H1 (cell line): Measurements from ENCODE around the gene CCDC51. TPM values are rescaled to one million over a fixed set of nuclear protein-coding genes. Genes with fewer than 3 reads are reported as not detected.

Source experiments
- CTCF ChIA-PET: fragments of 300-600 bp; sonication (Branson Sonifier 250); formaldehyde crosslinking; loops from one replicate; lab custom pipeline; 2021; ENCODE audit not compliant: partially characterized antibody; lab: Charles Lee
- POLR2A ChIA-PET: fragments of 300-600 bp; sonication (Branson Sonifier 250); formaldehyde crosslinking; loops from one replicate; lab custom pipeline; 2021; ENCODE audit warnings: inconsistent platforms; ENCODE audit not compliant: partially characterized antibody; lab: Charles Lee
- DNase-seq, 2 experiments: peaks; one replicate each; pipeline versions ENCODE4 v3.0.0 to v3.0.0-alpha.2; 2010 to 2022; ENCODE audit warnings: low spot score in 2 of 2, low read depth in 1 of 2, mixed read lengths in 1 of 2
- FAIRE-seq: peaks from 2 replicates; lab custom pipeline; 2011; peaks lifted over from hg19 to GRCh38; lab: Jason Lieb, UNC
- H2AFZ ChIP-seq: 2 replicates; pipeline ENCODE4 v1.8.1; 2012; ENCODE audit warnings: low read length, inconsistent platforms
- H2AK5ac ChIP-seq: 2 replicates; pipeline ENCODE4 v1.6.1; 2013; ENCODE audit warnings: low read depth, low read length
- H2BK120ac ChIP-seq: replicated peaks from 2 replicates; pipeline ENCODE3; 2013; ENCODE audit warnings: low read depth, low read length, inconsistent platforms
- H2BK12ac ChIP-seq: 2 replicates; pipeline ENCODE4 v1.6.1; 2013; ENCODE audit warnings: low read depth, low read length
- H2BK15ac ChIP-seq: 2 replicates; pipeline ENCODE4 v1.6.1; 2013; ENCODE audit warnings: low read length
- H2BK20ac ChIP-seq: 2 replicates; pipeline ENCODE4 v1.6.1; 2013; ENCODE audit warnings: low read length
- H2BK5ac ChIP-seq: 2 replicates; pipeline ENCODE4 v1.6.1; 2013; ENCODE audit warnings: low read depth, low read length
- H3K14ac ChIP-seq: 2 replicates; pipeline ENCODE4 v1.6.1; 2013; ENCODE audit warnings: inconsistent platforms; ENCODE audit not compliant: insufficient read length
- H3K18ac ChIP-seq: 2 replicates; pipeline ENCODE4 v1.6.1; 2013; ENCODE audit warnings: low read length; ENCODE audit errors: extremely low read depth
- H3K23ac ChIP-seq: 2 replicates; pipeline ENCODE4 v1.6.1; 2013; ENCODE audit warnings: inconsistent platforms; ENCODE audit not compliant: insufficient read length
- H3K23me2 ChIP-seq: 2 replicates; pipeline ENCODE4 v1.6.1; 2013; ENCODE audit warnings: low read depth, low read length
- H3K27ac ChIP-seq: 2 replicates; pipeline ENCODE4 v1.6.1; 2011; ENCODE audit warnings: low read depth, low read length, inconsistent platforms
- H3K27me3 ChIP-seq, 4 experiments: replicated peaks in 1 of 4; 1 replicate in 1 of 4; 2 replicates in 3 of 4; pipeline versions ENCODE4 v1.6.1 to v1.8.1; 2011 to 2013; ENCODE audit warnings: low read length in 3 of 4, mild to moderate bottlenecking in 3 of 4, inconsistent platforms in 2 of 4, mixed read lengths in 2 of 4, moderate library complexity in 1 of 4; ENCODE audit not compliant: control insufficient read depth in 3 of 4, insufficient read depth in 3 of 4; ENCODE audit errors: extremely low read depth in 1 of 4
- H3K36me3 ChIP-seq, 4 experiments: 2 replicates each; pipeline versions ENCODE4 v1.6.1 to v1.8.1; 2011 to 2013; ENCODE audit warnings: mild to moderate bottlenecking in 4 of 4, low read length in 3 of 4, moderate library complexity in 2 of 4, control low read depth in 1 of 4, inconsistent platforms in 1 of 4; ENCODE audit not compliant: insufficient read depth in 4 of 4, control insufficient read depth in 2 of 4
- H3K4ac ChIP-seq: replicated peaks from 2 replicates; pipeline ENCODE3; 2013; ENCODE audit warnings: low read length, low read depth, mixed read lengths, inconsistent platforms; ENCODE audit not compliant: insufficient read length
- H3K4me1 ChIP-seq, 4 experiments: replicated peaks in 1 of 4; 1 replicate in 1 of 4; 2 replicates in 3 of 4; pipeline versions ENCODE4 v1.6.1 to v1.8.1; 2011 to 2013; ENCODE audit warnings: low read length in 3 of 4, inconsistent platforms in 2 of 4, mixed read lengths in 1 of 4; ENCODE audit not compliant: insufficient read depth in 4 of 4, control insufficient read depth in 3 of 4
- H3K4me2 ChIP-seq, 2 experiments: 2 replicates each; pipeline versions ENCODE4 v1.6.1 to v1.8.1; 2011 to 2013; ENCODE audit warnings: low read depth in 2 of 2, low read length in 2 of 2, control low read depth in 1 of 2, inconsistent platforms in 1 of 2, mild to moderate bottlenecking in 1 of 2; ENCODE audit not compliant: insufficient read depth in 1 of 2
- H3K4me3 ChIP-seq, 4 experiments: fragments of 200-600, 300-600 bp in 1 of 4; sonication (generic), shearing (Covaris generic), sonication (Bioruptor Twin) in 1 of 4; 2 replicates each; pipeline versions ENCODE4 v1.5.1 to v1.8.1; 2011 to 2016; ENCODE audit warnings: low read length in 4 of 4, low read depth in 3 of 4, control low read depth in 2 of 4, inconsistent platforms in 2 of 4, mild to moderate bottlenecking in 2 of 4, mixed read lengths in 1 of 4, moderate library complexity in 1 of 4; ENCODE audit not compliant: insufficient read depth in 2 of 4; ENCODE audit errors: extremely low read depth in 1 of 4
- H3K56ac ChIP-seq: replicated peaks from 2 replicates; pipeline ENCODE3; 2013; ENCODE audit warnings: low read depth, mild to moderate bottlenecking, mixed read lengths, low read length, inconsistent platforms; ENCODE audit not compliant: insufficient read length
- H3K79me1 ChIP-seq: 2 replicates; pipeline ENCODE4 v1.6.1; 2013; ENCODE audit warnings: low read depth, low read length, control low read depth
- H3K79me2 ChIP-seq, 2 experiments: 2 replicates each; pipeline versions ENCODE4 v1.6.1 to v1.8.1; 2012 to 2013; ENCODE audit warnings: low read length in 2 of 2, mild to moderate bottlenecking in 2 of 2, inconsistent platforms in 1 of 2; ENCODE audit not compliant: insufficient read depth in 2 of 2, control insufficient read depth in 1 of 2
- H3K9ac ChIP-seq, 4 experiments: replicated peaks in 1 of 4; 1 replicate in 1 of 4; 2 replicates in 3 of 4; pipeline versions ENCODE4 v1.6.1 to v1.8.1; 2011 to 2013; ENCODE audit warnings: low read depth in 3 of 4, low read length in 3 of 4, control low read depth in 2 of 4, mild to moderate bottlenecking in 2 of 4, moderate library complexity in 2 of 4, inconsistent platforms in 1 of 4; ENCODE audit errors: extremely low read depth in 1 of 4
- H3K9me3 ChIP-seq, 2 experiments: 2 replicates each; pipeline versions ENCODE4 v1.6.1 to v1.8.1; 2012 to 2013; ENCODE audit warnings: mild to moderate bottlenecking in 2 of 2, moderate library complexity in 2 of 2, control low read depth in 1 of 2, inconsistent platforms in 1 of 2, low read depth in 1 of 2, low read length in 1 of 2, mixed read lengths in 1 of 2; ENCODE audit not compliant: insufficient read depth in 2 of 2
- H4K20me1 ChIP-seq, 2 experiments: replicated peaks in 1 of 2; 2 replicates each; pipeline versions ENCODE3 to v1.8.1; 2011 to 2013; ENCODE audit warnings: inconsistent platforms in 2 of 2, low read length in 2 of 2, mild to moderate bottlenecking in 1 of 2; ENCODE audit not compliant: insufficient read depth in 2 of 2, control insufficient read depth in 1 of 2
- H4K5ac ChIP-seq: 2 replicates; pipeline ENCODE4 v1.6.1; 2013; ENCODE audit warnings: low read length, low read depth, mixed read lengths, inconsistent platforms; ENCODE audit not compliant: insufficient read length
- H4K8ac ChIP-seq: 2 replicates; pipeline ENCODE4 v1.8.0; 2013; ENCODE audit warnings: mild to moderate bottlenecking, moderate library complexity, low read length, inconsistent platforms; ENCODE audit not compliant: insufficient read depth; ENCODE audit errors: extremely low read depth
- H4K91ac ChIP-seq: replicated peaks from 2 replicates; pipeline ENCODE3; 2013; ENCODE audit warnings: low read length, mixed read lengths, inconsistent platforms; ENCODE audit not compliant: insufficient read length
- CTCF ChIP-seq, 3 experiments: IDR thresholded peaks; 1 replicate in 2 of 3; 2 replicates in 1 of 3; pipeline versions ENCODE4 v1.5.1 to v1.6.1; 2011; ENCODE audit warnings: low read length in 3 of 3, mild to moderate bottlenecking in 3 of 3, inconsistent platforms in 2 of 3, low read depth in 1 of 3, moderate library complexity in 1 of 3; ENCODE audit not compliant: insufficient read depth in 1 of 3; ENCODE audit errors: control extremely low read depth in 1 of 3
- HDAC6 ChIP-seq: IDR thresholded peaks from one replicate; pipeline ENCODE4 v1.7.1; 2012; ENCODE audit warnings: low read depth, mild to moderate bottlenecking, inconsistent platforms, low read length, moderate library complexity
- KDM4A ChIP-seq: IDR thresholded peaks from one replicate; pipeline ENCODE4 v1.7.1; 2012; ENCODE audit warnings: low read depth, mild to moderate bottlenecking, moderate library complexity, low read length, inconsistent platforms; ENCODE audit not compliant: severe bottlenecking
- MAFK ChIP-seq: IDR thresholded peaks from 2 replicates; pipeline ENCODE4 v1.6.1; 2012; ENCODE audit warnings: low read depth, mild to moderate bottlenecking, improper control_type of control experiment, low read length
- POLR2A ChIP-seq, 2 experiments: IDR thresholded peaks; 1 replicate in 1 of 2; 2 replicates in 1 of 2; pipeline ENCODE4 v1.6.1; 2011; ENCODE audit warnings: low read depth in 2 of 2, low read length in 2 of 2, mild to moderate bottlenecking in 2 of 2; ENCODE audit errors: control extremely low read depth in 1 of 2
- RAD21 ChIP-seq, 2 experiments: IDR thresholded peaks in 1 of 2; conservative IDR thresholded peaks in 1 of 2; 2 replicates each; pipeline ENCODE4 v1.6.1; 2011; ENCODE audit warnings: low read depth in 2 of 2, low read length in 2 of 2, improper control_type of control experiment in 1 of 2, inconsistent platforms in 1 of 2, mild to moderate bottlenecking in 1 of 2, moderate library complexity in 1 of 2
- WGBS, 2 experiments: shearing (Covaris generic) in 1 of 2; methylation state at CpG; one replicate each; pipeline versions ENCODE4 v1.1.6 to v1.1.7; 2013 to 2015; ENCODE audit warnings: low lambda C conversion rate in 2 of 2, mixed read lengths in 2 of 2, inconsistent platforms in 1 of 2, low coverage in 1 of 2, missing lambda C conversion rate in 1 of 2; ENCODE audit not compliant: insufficient replicate concordance in 2 of 2, insufficient coverage in 1 of 2, insufficient read length in 1 of 2; ENCODE audit errors: extremely low coverage in 1 of 2, missing lambda C conversion rate in 1 of 2; 5-methylcytosine and 5-hydroxymethylcytosine counted together
- polyA plus RNA-seq, 7 experiments: library from polyadenylated mRNA; depleted of rRNA in 3 of 7; stranded (reverse) in 5 of 7; unstranded in 2 of 7; fragments of >200 nt in 5 of 7; fragments of 200-250 nt in 2 of 7; gene quantifications; 1 replicate in 5 of 7; 2 replicates in 1 of 7; 4 replicates in 1 of 7; pipeline versions ENCODE4 v1.2.1 to v1.2.3, GENCODE V29; 2011 to 2013; ENCODE audit warnings: missing spikeins in 2 of 7, mixed read lengths in 2 of 7
- total RNA-seq: library from RNA; stranded (reverse); fragmentation: NEBNext Ultra II Directional; extraction: Animal tissue kit (Norgen Biotek cat#: 25700); gene quantifications from 2 replicates; pipeline ENCODE4 v1.2.1, GENCODE V29; 2021

The CCDC51 gene
- total and polyA plus RNA-seq, 2 of the 8 experiments (the other 6 are each of a cell fraction or from before 2014, with no cell fraction given): 21.3 to 21.4 TPM

GRCh38 chr3:48408823-48409281 lies 31.1 kb downstream of the CCDC51 start:
- H3K4me2 ChIP-seq: no peak overlapping the region
- H3K18ac ChIP-seq: no peak overlapping the region
- no peaks in the 10 kb centered on the region; the same call in 1 of the 2 replicates for H3K79me1 ChIP-seq
- CTCF ChIA-PET: interaction anchor here (0.6 to 7.7 kb wide), 18 partner anchors 8 to 218 kb away, joined by 3 to 130 read pairs (median 4); no protein-coding TSS in a partner anchor
- 87% methylated on average over 4 of the region's 4 CpGs; no CpG with 5 or more reads in 1 of the 2 experiments for WGBS, 2 experiments
- H2BK15ac ChIP-seq: no peak overlapping the region
- H3K23ac ChIP-seq: no peak overlapping the region
- FAIRE-seq: no peak
- no peak overlapping the region for H3K14ac ChIP-seq
- no peaks in the 10 kb centered on the region for H3K27me3 ChIP-seq
- H3K36me3 ChIP-seq: peaks cover 66 to 91% (median 88%) of the 10 kb centered on the region in 4 experiments
- no peak overlapping the region for H3K4me3 ChIP-seq
- no peaks in the 10 kb centered on the region for H3K79me2 ChIP-seq
- no peak overlapping the region for H2AFZ ChIP-seq
- H4K91ac ChIP-seq: no peak overlapping the region
- H2BK120ac ChIP-seq: no peak overlapping the region
- H3K9ac ChIP-seq: no peak overlapping the region
- H2AK5ac ChIP-seq: no peak overlapping the region
- no peak overlapping the region for H3K4ac ChIP-seq
- DNase-seq: no peak
- no peak overlapping the region for H2BK20ac ChIP-seq
- no peak overlapping the region for H3K56ac ChIP-seq
- POLR2A ChIA-PET: interaction anchor here (1.1 to 31.5 kb wide), 5 partner anchors 1 to 55 kb away, joined by 3 to 650 read pairs (median 3); partner anchors contain the start of gene PLXNB1
- no peak overlapping the region for H3K27ac ChIP-seq
- no peaks in the 10 kb centered on the region for H3K23me2 ChIP-seq
- H3K4me1 ChIP-seq: no peaks in the 10 kb centered on the region
- peak in 1 of 2 experiments; percentile 28; a peak in 1 of 4 replicates for TF ChIP-seq RAD21 (IDR thresholded peaks at IDR 0.05 in 1 of 2, conservative IDR thresholded peaks at IDR 0.05 in 1 of 2; ENCODE audit: low read depth in 2 of 2, low read length in 2 of 2)
- no peak for TF ChIP-seq HDAC6
- TF ChIP-seq POLR2A (IDR thresholded peaks at IDR 0.05; ENCODE audit: control extremely low read depth in 1 of 2, low read depth in 2 of 2, low read length in 2 of 2): no peak
- TF ChIP-seq KDM4A: no peak
- peak in 2 of 3 experiments; percentile 30 to 50; a peak in 2 of 4 replicates for TF ChIP-seq CTCF (IDR thresholded peaks at IDR 0.05; ENCODE audit: control extremely low read depth in 1 of 3, insufficient read depth in 1 of 3, low read depth in 1 of 3, low read length in 3 of 3)
- no peak for TF ChIP-seq MAFK
- TF ChIP-seq, all 59 proteins: peak for 2
- peak overlapping the region; percentile 46; the same call in 1 of the 2 replicates for H4K8ac ChIP-seq
- no peak overlapping the region for H4K5ac ChIP-seq
- H4K20me1 ChIP-seq: peaks cover 6 to 40% of the 10 kb centered on the region in 2 experiments
- no peak overlapping the region for H2BK5ac ChIP-seq
- H3K9me3 ChIP-seq: no peaks in the 10 kb centered on the region
- H2BK12ac ChIP-seq: no peak overlapping the region
